GM23338 (cell line): ENCODE results near the gene RGS16. TPM values are rescaled to one million over a fixed set of nuclear protein-coding genes. Genes with fewer than 3 reads are reported as not detected.

Experiments
- ATAC-seq: fragments of 200-7000 bp; cut with Tn5 transposase; 3 replicates; pipeline ENCODE4 v1.9.1; 2020
- DNase-seq: peaks from one replicate; pipeline ENCODE4 v3.0.0-alpha.2; 2015; ENCODE audit warnings: low spot score
- H2AFZ ChIP-seq: fragments of 200-600 bp; sonication (generic); 2 replicates; pipeline ENCODE4 v1.8.0; 2016; ENCODE audit warnings: antibody characterized with exemption, mild to moderate bottlenecking, moderate library complexity
- H3F3A ChIP-seq: fragments of 200-600 bp; sonication (generic); replicated peaks from 2 replicates; pipeline ENCODE4 v1.8.0; 2017; ENCODE audit warnings: antibody characterized with exemption, mixed run types, low read depth
- H3K27ac ChIP-seq: fragments of 200-600 bp; sonication (generic); 2 replicates; pipeline ENCODE4 v1.6.1; 2016; ENCODE audit warnings: low read depth
- H3K27me3 ChIP-seq: fragments of 200-600 bp; sonication (generic); 2 replicates; pipeline ENCODE4 v1.8.0; 2016; ENCODE audit warnings: mild to moderate bottlenecking, mixed run types, moderate library complexity; ENCODE audit not compliant: insufficient read depth
- H3K36me3 ChIP-seq: fragments of 200-600 bp; sonication (generic); 2 replicates; pipeline ENCODE4 v1.8.0; 2016; ENCODE audit warnings: mild to moderate bottlenecking; ENCODE audit not compliant: insufficient read depth
- H3K4me1 ChIP-seq: fragments of 200-600 bp; sonication (generic); 2 replicates; pipeline ENCODE4 v1.8.0; 2016; ENCODE audit warnings: mild to moderate bottlenecking, moderate library complexity; ENCODE audit not compliant: insufficient read depth
- H3K4me2 ChIP-seq: fragments of 200-600 bp; sonication (generic); 2 replicates; pipeline ENCODE4 v1.7.1; 2017; ENCODE audit warnings: mixed run types
- H3K4me3 ChIP-seq: fragments of 200-600 bp; sonication (generic); 2 replicates; pipeline ENCODE4 v1.6.1; 2016; ENCODE audit warnings: mixed run types
- H3K79me2 ChIP-seq: fragments of 200-600 bp; sonication (generic); replicated peaks from 2 replicates; pipeline ENCODE4 v1.8.0; 2017; ENCODE audit warnings: mild to moderate bottlenecking; ENCODE audit not compliant: insufficient read depth
- H3K9me2 ChIP-seq: fragments of 200-600 bp; sonication (generic); 2 replicates; pipeline ENCODE4 v1.8.0; 2017; ENCODE audit not compliant: insufficient read depth
- H4K20me1 ChIP-seq: fragments of 200-600 bp; sonication (generic); replicated peaks from 2 replicates; pipeline ENCODE4 v1.8.0; 2017; ENCODE audit warnings: mild to moderate bottlenecking; ENCODE audit not compliant: insufficient read depth
- H3K27ac Mint-ChIP-seq: 2 replicates; pipeline ENCODE4 v1.8.0; 2020; ENCODE audit warnings: inconsistent platforms, mild to moderate bottlenecking, moderate library complexity, mixed read lengths
- H3K27me3 Mint-ChIP-seq: 3 replicates; pipeline ENCODE4 v1.8.0; 2022; ENCODE audit warnings: low read depth, mild to moderate bottlenecking, moderate library complexity, mixed read lengths, inconsistent platforms; ENCODE audit not compliant: insufficient read depth, poor library complexity
- H3K36me3 Mint-ChIP-seq: 3 replicates; pipeline ENCODE4 v1.8.0; 2021; ENCODE audit warnings: low read depth, mild to moderate bottlenecking, inconsistent platforms, moderate library complexity, mixed read lengths
- H3K4me1 Mint-ChIP-seq: 3 replicates; pipeline ENCODE4 v1.8.0; 2020; ENCODE audit warnings: mild to moderate bottlenecking, inconsistent platforms, mixed read lengths
- H3K4me3 Mint-ChIP-seq: 3 replicates; pipeline ENCODE4 v1.8.0; 2021; ENCODE audit warnings: moderate library complexity, mild to moderate bottlenecking, inconsistent platforms, mixed read lengths
- H3K9me3 Mint-ChIP-seq: 3 replicates; pipeline ENCODE4 v1.8.0; 2020; ENCODE audit warnings: moderate library complexity, mild to moderate bottlenecking, inconsistent platforms, mixed read lengths
- EZH2 ChIP-seq: fragments of 200-600 bp; sonication (generic); IDR thresholded peaks from one replicate; pipeline ENCODE4 v1.8.0; 2017; ENCODE audit warnings: antibody characterized with exemption, mild to moderate bottlenecking, low read depth; ENCODE audit not compliant: unreplicated experiment
- EZH2phosphoT487 ChIP-seq: fragments of 200-600 bp; sonication (generic); IDR thresholded peaks from one replicate; pipeline ENCODE4 v1.8.1; 2018; ENCODE audit warnings: antibody characterized with exemption; ENCODE audit not compliant: unreplicated experiment
- JUNB ChIP-seq: IDR thresholded peaks from one replicate; pipeline ENCODE4 v1.6.1; 2016; ENCODE audit warnings: antibody characterized with exemption; ENCODE audit not compliant: unreplicated experiment
- NANOG ChIP-seq: IDR thresholded peaks from 2 replicates; pipeline ENCODE4 v1.6.1; 2016; ENCODE audit warnings: antibody characterized with exemption, borderline replicate concordance
- POLR2AphosphoS5 ChIP-seq: IDR thresholded peaks from 2 replicates; pipeline ENCODE4 v1.6.1; 2016; ENCODE audit warnings: antibody characterized with exemption, low read depth
- STAT1 ChIP-seq: IDR thresholded peaks from one replicate; pipeline ENCODE4 v1.6.1; 2016; ENCODE audit warnings: antibody characterized with exemption; ENCODE audit not compliant: unreplicated experiment
- ZNF331 ChIP-seq: fragments of 250-450 bp; sonication (Bioruptor Pico); IDR thresholded peaks from 2 replicates; pipeline ENCODE4 v1.5.0; 2020; ENCODE audit warnings: low read depth, mild to moderate bottlenecking, moderate library complexity
- polyA plus RNA-seq: library from polyadenylated mRNA; unstranded; fragments of >200 nt; fragmentation: Nextera tagmentation; extraction: Ambion mirVana; gene quantifications from 2 replicates; pipeline ENCODE4 v1.2.1, GENCODE V29; 2016
- total RNA-seq: library from RNA; depleted of rRNA; stranded (reverse); fragments of >200 nt; shearing (Covaris generic); gene quantifications from 2 replicates; pipeline ENCODE4 v1.2.3, GENCODE V29; 2014
- TF ChIP-seq, protein P1 (sequence below): fragments of 250-450 bp; sonication (Bioruptor Pico); IDR thresholded peaks from 2 replicates; pipeline ENCODE4 v1.5.0; 2020; ENCODE audit warnings: mild to moderate bottlenecking, moderate library complexity
- TF ChIP-seq, protein P2 (sequence below): IDR thresholded peaks from one replicate; pipeline ENCODE4 v1.6.1; 2018; ENCODE audit warnings: antibody characterized with exemption; ENCODE audit not compliant: unreplicated experiment

The RGS16 gene
- total and polyA plus RNA-seq, 2 experiments from 2014 or later, result 15.4 to 31.6 TPM

DNA sequence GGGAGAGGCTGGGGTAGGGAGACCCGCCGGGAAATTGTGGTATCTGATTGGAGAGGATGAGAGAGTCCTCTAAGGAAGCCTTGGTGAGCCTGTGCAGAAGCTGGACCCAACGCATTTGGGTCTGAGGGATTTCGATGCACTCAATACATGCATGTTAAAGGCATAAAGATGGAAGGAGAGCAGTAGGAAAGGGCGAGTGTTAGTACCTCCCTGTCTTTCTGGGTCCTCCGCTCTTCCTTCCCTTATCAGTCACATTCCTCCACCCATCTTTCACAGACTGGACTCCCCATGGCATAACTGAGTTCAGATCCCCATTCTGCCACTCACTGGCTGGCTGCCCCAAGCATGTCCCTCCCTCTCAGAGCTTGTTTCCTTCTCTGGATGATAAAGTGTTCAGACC lies 7.3 kb downstream of the RGS16 start:
- no peak overlapping the region for H3K4me3 ChIP-seq
- peaks cover 4% of the 10 kb centered on the region for H3K4me1 ChIP-seq
- peaks cover 6% of the 10 kb centered on the region; the same call in 1 of the 2 replicates for H4K20me1 ChIP-seq
- no peaks in the 10 kb centered on the region for H3K27me3 Mint-ChIP-seq
- H3K9me3 Mint-ChIP-seq, result no peaks in the 10 kb centered on the region
- no peak for DNase-seq
- H3K36me3 ChIP-seq, result peaks cover 18% of the 10 kb centered on the region
- no peaks in the 10 kb centered on the region for H3K36me3 Mint-ChIP-seq
- peaks cover 5% of the 10 kb centered on the region for H3K79me2 ChIP-seq
- H3K4me3 Mint-ChIP-seq, result no peak overlapping the region
- no peak overlapping the region for H2AFZ ChIP-seq
- no peak overlapping the region for H3K27ac ChIP-seq
- no peaks in the 10 kb centered on the region for H3K27me3 ChIP-seq
- H3K27ac Mint-ChIP-seq, result no peak overlapping the region
- 0 out of 2 replicates have a peak, but pooled peaks cover 3% of the 10 kb centered on the region for H3F3A ChIP-seq
- peaks cover 4% of the 10 kb centered on the region for H3K4me1 Mint-ChIP-seq
- ATAC-seq, result no peak
- no peaks in the 10 kb centered on the region for H3K9me2 ChIP-seq
- H3K4me2 ChIP-seq, result no peak overlapping the region
- TF ChIP-seq POLR2AphosphoS5 (no peak), STAT1 (no peak), NANOG (no peak), ZNF331 (no peak), EZH2 (no peak), EZH2phosphoT487 (no peak), JUNB (no peak)
- TF ChIP-seq, protein P1, sequence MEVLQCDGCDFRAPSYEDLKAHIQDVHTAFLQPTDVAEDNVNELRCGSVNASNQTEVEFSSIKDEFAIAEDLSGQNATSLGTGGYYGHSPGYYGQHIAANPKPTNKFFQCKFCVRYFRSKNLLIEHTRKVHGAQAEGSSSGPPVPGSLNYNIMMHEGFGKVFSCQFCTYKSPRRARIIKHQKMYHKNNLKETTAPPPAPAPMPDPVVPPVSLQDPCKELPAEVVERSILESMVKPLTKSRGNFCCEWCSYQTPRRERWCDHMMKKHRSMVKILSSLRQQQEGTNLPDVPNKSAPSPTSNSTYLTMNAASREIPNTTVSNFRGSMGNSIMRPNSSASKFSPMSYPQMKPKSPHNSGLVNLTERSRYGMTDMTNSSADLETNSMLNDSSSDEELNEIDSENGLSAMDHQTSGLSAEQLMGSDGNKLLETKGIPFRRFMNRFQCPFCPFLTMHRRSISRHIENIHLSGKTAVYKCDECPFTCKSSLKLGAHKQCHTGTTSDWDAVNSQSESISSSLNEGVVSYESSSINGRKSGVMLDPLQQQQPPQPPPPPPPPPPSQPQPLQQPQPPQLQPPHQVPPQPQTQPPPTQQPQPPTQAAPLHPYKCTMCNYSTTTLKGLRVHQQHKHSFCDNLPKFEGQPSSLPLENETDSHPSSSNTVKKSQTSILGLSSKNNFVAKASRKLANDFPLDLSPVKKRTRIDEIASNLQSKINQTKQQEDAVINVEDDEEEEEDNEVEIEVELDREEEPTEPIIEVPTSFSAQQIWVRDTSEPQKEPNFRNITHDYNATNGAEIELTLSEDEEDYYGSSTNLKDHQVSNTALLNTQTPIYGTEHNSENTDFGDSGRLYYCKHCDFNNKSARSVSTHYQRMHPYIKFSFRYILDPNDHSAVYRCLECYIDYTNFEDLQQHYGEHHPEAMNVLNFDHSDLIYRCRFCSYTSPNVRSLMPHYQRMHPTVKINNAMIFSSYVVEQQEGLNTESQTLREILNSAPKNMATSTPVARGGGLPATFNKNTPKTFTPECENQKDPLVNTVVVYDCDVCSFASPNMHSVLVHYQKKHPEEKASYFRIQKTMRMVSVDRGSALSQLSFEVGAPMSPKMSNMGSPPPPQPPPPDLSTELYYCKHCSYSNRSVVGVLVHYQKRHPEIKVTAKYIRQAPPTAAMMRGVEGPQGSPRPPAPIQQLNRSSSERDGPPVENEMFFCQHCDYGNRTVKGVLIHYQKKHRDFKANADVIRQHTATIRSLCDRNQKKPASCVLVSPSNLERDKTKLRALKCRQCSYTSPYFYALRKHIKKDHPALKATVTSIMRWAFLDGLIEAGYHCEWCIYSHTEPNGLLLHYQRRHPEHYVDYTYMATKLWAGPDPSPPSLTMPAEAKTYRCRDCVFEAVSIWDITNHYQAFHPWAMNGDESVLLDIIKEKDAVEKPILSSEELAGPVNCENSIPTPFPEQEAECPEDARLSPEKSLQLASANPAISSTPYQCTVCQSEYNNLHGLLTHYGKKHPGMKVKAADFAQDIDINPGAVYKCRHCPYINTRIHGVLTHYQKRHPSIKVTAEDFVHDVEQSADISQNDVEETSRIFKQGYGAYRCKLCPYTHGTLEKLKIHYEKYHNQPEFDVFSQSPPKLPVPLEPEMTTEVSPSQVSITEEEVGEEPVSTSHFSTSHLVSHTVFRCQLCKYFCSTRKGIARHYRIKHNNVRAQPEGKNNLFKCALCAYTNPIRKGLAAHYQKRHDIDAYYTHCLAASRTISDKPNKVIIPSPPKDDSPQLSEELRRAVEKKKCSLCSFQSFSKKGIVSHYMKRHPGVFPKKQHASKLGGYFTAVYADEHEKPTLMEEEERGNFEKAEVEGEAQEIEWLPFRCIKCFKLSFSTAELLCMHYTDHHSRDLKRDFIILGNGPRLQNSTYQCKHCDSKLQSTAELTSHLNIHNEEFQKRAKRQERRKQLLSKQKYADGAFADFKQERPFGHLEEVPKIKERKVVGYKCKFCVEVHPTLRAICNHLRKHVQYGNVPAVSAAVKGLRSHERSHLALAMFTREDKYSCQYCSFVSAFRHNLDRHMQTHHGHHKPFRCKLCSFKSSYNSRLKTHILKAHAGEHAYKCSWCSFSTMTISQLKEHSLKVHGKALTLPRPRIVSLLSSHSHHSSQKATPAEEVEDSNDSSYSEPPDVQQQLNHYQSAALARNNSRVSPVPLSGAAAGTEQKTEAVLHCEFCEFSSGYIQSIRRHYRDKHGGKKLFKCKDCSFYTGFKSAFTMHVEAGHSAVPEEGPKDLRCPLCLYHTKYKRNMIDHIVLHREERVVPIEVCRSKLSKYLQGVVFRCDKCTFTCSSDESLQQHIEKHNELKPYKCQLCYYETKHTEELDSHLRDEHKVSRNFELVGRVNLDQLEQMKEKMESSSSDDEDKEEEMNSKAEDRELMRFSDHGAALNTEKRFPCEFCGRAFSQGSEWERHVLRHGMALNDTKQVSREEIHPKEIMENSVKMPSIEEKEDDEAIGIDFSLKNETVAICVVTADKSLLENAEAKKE, result no peak
- TF ChIP-seq, protein P2, sequence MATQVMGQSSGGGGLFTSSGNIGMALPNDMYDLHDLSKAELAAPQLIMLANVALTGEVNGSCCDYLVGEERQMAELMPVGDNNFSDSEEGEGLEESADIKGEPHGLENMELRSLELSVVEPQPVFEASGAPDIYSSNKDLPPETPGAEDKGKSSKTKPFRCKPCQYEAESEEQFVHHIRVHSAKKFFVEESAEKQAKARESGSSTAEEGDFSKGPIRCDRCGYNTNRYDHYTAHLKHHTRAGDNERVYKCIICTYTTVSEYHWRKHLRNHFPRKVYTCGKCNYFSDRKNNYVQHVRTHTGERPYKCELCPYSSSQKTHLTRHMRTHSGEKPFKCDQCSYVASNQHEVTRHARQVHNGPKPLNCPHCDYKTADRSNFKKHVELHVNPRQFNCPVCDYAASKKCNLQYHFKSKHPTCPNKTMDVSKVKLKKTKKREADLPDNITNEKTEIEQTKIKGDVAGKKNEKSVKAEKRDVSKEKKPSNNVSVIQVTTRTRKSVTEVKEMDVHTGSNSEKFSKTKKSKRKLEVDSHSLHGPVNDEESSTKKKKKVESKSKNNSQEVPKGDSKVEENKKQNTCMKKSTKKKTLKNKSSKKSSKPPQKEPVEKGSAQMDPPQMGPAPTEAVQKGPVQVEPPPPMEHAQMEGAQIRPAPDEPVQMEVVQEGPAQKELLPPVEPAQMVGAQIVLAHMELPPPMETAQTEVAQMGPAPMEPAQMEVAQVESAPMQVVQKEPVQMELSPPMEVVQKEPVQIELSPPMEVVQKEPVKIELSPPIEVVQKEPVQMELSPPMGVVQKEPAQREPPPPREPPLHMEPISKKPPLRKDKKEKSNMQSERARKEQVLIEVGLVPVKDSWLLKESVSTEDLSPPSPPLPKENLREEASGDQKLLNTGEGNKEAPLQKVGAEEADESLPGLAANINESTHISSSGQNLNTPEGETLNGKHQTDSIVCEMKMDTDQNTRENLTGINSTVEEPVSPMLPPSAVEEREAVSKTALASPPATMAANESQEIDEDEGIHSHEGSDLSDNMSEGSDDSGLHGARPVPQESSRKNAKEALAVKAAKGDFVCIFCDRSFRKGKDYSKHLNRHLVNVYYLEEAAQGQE, result no peak
